ENCODE measurements around the gene RNU4-1.

RNU4-1 gene

GRCh38 chr12:120290609-120291305 is 2.3 kb downstream of the RNU4-1 start:
- Histone ChIP-seq H3K36me3 (replicated peaks; ENCODE audit: insufficient read depth, low read length) (no peaks in the 10 kb centered on the region), H4K20me1 (ENCODE audit: insufficient read depth, low read length) (no peaks in the 10 kb centered on the region), H3K4me2 (ENCODE audit: low read depth, low read length) (peak overlapping the region; percentile 92), H3K9me3 (replicated peaks; ENCODE audit: insufficient read depth, low read length) (no peaks in the 10 kb centered on the region), H3K9ac (ENCODE audit: low read length) (peak overlapping the region; percentile 44; the same call in 1 of the 2 replicates), H3K4me3 (ENCODE audit: low read length) (peak overlapping the region; percentile 53), H3K79me2 (ENCODE audit: low read length) (no peaks in the 10 kb centered on the region), H3K9me2 (replicated peaks; ENCODE audit: insufficient read depth, low read length) (no peaks in the 10 kb centered on the region), H3K4me1 (ENCODE audit: low read length) (no peaks in the 10 kb centered on the region), H2AFZ (ENCODE audit: low read length) (0 out of 2 replicates have a peak overlapping the region, but pooled peaks have one; percentile 43), H3K27ac (ENCODE audit: low read length) (peak overlapping the region; percentile 97; the same call in 1 of the 2 replicates), H3F3A (ENCODE audit: insufficient read depth, low read length) (peaks cover 19% of the 10 kb centered on the region; the same call in 1 of the 2 replicates), H3K27me3 (replicated peaks; ENCODE audit: insufficient read depth, low read length) (no peaks in the 10 kb centered on the region)
- DNase-seq: peak; percentile 26
- no peak for TF ChIP-seq EZH2phosphoT487 (IDR thresholded peaks at IDR 0.05; ENCODE audit: low read length)
- no peak for TF ChIP-seq EZH2 (optimal IDR thresholded peaks at IDR 0.05; ENCODE audit: low read depth, low read length)
- no peak for TF ChIP-seq CTCF (IDR thresholded peaks at IDR 0.05; ENCODE audit: low read length)

DNA sequence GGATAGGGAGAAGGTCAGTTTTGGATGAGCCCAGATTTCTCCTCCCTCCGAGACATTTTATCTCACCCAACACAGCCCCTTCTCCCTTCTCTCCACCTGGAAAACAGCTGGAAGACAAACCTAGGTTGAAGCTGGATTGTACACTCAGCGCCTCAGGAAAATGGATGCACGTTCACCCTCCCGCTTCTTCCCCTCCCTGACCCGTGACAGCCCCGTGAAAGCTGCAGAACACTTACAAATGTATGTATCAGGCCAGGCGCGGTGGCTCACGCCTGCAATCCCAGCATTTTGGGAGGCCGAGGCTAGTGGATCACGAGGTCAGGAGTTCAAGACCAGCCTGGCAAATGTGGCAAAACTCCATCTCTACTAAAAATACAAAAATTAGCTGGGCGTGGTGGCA is 5.5 kb downstream of the RNU4-1 start:
- H3K9me3 ChIP-seq (replicated peaks; ENCODE audit: insufficient read depth, low read length): no peaks in the 10 kb centered on the region
- no peak overlapping the region for H3K27ac ChIP-seq (ENCODE audit: low read length)
- no peak overlapping the region for H3K9ac ChIP-seq (ENCODE audit: low read length)
- no peaks in the 10 kb centered on the region for H3K9me2 ChIP-seq (replicated peaks; ENCODE audit: insufficient read depth, low read length)
- H3K4me2 ChIP-seq (ENCODE audit: low read depth, low read length): no peak overlapping the region
- H3K79me2 ChIP-seq (ENCODE audit: low read length): no peaks in the 10 kb centered on the region
- no peaks in the 10 kb centered on the region for H3K36me3 ChIP-seq (replicated peaks; ENCODE audit: insufficient read depth, low read length)
- no peaks in the 10 kb centered on the region for H3K4me1 ChIP-seq (ENCODE audit: low read length)
- H3K4me3 ChIP-seq (ENCODE audit: low read length): no peak overlapping the region
- no peak for DNase-seq
- TF ChIP-seq EZH2phosphoT487 (IDR thresholded peaks at IDR 0.05; ENCODE audit: low read length) (no peak), EZH2 (optimal IDR thresholded peaks at IDR 0.05; ENCODE audit: low read depth, low read length) (no peak)
- no peaks in the 10 kb centered on the region for H4K20me1 ChIP-seq (ENCODE audit: insufficient read depth, low read length)
- peaks cover 14% of the 10 kb centered on the region; the same call in 1 of the 2 replicates for H3F3A ChIP-seq (ENCODE audit: insufficient read depth, low read length)
- H2AFZ ChIP-seq (ENCODE audit: low read length): no peak overlapping the region
- H3K27me3 ChIP-seq (replicated peaks; ENCODE audit: insufficient read depth, low read length): no peaks in the 10 kb centered on the region

- Histone ChIP-seq H2AFZ (ENCODE audit: low read length) (no peak overlapping the region), H3K4me1 (ENCODE audit: low read length) (no peaks in the 10 kb centered on the region), H3K4me3 (ENCODE audit: low read length) (no peak overlapping the region), H4K20me1 (ENCODE audit: insufficient read depth, low read length) (no peaks in the 10 kb centered on the region), H3K27me3 (replicated peaks; ENCODE audit: insufficient read depth, low read length) (no peaks in the 10 kb centered on the region), H3K79me2 (ENCODE audit: low read length) (no peaks in the 10 kb centered on the region), H3K9me2 (replicated peaks; ENCODE audit: insufficient read depth, low read length) (no peaks in the 10 kb centered on the region), H3K9me3 (replicated peaks; ENCODE audit: insufficient read depth, low read length) (no peaks in the 10 kb centered on the region), H3K27ac (ENCODE audit: low read length) (no peak overlapping the region), H3K36me3 (replicated peaks; ENCODE audit: insufficient read depth, low read length) (no peaks in the 10 kb centered on the region), H3F3A (ENCODE audit: insufficient read depth, low read length) (peaks cover 12% of the 10 kb centered on the region; the same call in 1 of the 2 replicates), H3K9ac (ENCODE audit: low read length) (no peak overlapping the region), H3K4me2 (ENCODE audit: low read depth, low read length) (no peak overlapping the region)
- DNase-seq: no peak
- TF ChIP-seq CTCF (IDR thresholded peaks at IDR 0.05; ENCODE audit: low read length) (no peak), EZH2 (optimal IDR thresholded peaks at IDR 0.05; ENCODE audit: low read depth, low read length) (no peak)
Measured at GRCh38 chr12:120286768-120287490, 6.1 kb downstream of the RNU4-1 start.
